ENCODE measurements around the gene MSI2.

DNA sequence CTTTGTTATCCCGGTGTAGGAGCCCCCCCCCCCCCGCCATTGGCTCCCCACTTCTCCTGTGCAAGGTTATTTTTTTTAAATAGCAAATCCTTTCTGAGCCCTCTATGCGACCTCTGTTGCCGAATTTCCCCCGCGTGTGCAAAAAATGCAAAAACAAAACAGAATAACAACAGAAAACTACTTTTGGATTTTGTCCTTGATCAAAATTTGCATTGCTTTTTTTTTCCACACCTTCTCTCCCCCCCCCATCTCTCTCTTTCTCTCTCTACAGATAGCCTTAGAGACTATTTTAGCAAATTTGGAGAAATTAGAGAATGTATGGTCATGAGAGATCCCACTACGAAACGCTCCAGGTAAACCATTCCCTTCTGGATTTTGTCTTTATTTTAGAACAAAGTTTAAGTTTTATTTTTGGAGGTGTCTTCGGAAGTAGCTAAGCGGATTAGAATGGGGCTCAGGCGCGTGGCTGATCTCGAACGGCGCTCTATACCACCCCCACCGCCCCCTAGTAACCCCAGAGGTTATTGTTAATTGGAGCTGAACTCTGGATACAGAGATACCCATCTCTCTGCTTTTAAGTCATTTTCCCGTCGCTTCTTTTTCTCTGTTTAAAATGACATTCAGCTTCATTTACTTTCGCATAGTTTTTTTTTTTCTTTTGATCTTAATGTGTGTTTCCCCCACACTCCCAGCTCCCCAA, 1.0 kb downstream of the MSI2 start:
- TF ChIP-seq EZH2 (IDR thresholded peaks at IDR 0.05) (no peak), POLR2AphosphoS5 (IDR thresholded peaks at IDR 0.05; ENCODE audit: borderline replicate concordance, low read depth, low read length) (no peak)

All from SK-N-MC (cell line).